Brain pericyte (primary cell): ENCODE data around the gene TMIGD2.
"Not testable (repeated sequence)": the region's sequence is repeated elsewhere in the genome, so short reads cannot be mapped to it uniquely, and the experiment has no call there.

Source experiments
- DNase-seq: peaks from one replicate; pipeline ENCODE4 v3.0.0-alpha.2; 2012; ENCODE audit warnings: low read depth, low spot score

The TMIGD2 gene

DNA sequence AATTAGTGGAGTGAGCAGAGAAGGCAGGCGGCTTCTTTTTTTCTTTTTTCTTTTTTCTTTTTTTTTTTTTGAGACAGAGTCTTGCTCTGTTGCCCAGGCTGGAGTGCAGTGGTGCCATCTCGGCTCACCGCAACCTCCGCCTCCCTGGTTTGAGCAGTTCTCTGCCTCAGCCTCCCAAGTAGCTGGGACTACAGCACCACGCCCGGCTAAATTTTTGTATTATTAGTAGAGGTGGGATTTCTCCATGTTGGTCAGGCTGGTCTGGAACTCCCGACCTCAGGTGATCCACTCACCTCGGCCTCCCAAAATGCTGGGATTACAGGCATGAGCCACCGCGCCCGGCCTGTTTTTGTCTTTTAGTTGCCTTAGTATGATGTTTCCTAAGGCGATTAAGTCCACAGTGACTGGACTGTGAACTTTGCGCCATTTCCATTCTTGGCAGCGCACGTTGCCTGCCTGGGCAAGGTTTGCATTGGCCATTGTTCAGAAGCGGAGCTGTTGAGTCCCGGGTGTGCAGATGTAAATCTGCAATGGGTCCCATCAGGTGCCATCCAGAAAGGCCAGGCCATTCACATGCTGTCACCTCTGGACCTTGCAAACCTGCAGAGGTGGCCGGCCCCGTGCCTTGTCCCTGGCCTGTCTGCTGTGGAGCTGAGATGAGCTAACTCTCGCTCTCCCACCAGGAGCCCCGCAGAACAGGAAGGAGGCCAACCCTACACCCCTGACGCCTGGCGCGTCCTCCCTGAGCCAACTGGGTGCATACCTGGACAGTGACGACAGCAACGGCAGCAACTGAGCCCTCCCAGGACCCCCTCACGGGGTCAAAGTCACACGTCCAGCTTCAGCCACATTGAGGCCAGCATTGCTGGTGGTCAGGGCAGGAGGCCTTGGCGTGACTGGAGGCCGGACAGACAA, 34.0 kb downstream of the TMIGD2 start:
- DNase-seq: no peak

DNA sequence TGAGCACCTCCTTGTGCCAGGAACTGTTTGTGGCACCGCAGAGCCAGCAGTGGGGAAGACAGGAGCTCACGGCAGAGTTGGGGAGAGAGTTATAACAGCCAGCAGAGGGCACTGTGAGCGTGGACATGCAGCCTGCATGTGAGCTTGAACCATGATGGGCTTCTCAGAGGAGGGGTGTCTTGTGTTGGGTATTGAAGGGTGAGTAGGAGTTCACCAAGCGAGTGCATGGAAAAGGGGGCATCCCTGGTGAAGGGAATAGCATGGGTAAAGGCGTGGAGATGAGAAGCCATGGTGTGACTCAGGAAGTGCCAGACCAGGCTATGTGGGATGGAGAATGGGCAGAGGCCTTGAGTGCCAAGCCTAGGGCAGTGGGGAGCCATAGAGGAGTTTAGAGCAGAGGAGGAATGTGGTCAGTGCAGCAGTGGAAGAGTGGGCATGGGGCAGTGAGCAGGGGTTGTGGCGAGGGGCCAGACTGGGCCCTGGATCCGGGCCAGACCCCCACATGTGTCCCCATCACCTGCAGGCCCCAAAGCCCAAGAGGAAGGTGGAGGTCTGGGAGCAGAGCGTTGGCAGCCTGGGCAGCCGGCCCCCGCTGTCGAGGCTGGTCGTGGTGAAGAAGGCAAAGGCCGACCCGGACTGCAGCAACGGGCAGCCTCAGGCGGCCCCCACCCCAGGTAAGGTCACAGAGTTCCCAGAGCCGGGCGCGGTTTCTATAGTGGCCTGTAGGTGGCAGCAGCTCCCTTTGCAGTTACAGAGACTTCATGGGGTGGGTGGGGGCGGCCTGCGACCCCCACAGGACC, 34.9 kb downstream of the TMIGD2 start:
- no peak for DNase-seq

DNA sequence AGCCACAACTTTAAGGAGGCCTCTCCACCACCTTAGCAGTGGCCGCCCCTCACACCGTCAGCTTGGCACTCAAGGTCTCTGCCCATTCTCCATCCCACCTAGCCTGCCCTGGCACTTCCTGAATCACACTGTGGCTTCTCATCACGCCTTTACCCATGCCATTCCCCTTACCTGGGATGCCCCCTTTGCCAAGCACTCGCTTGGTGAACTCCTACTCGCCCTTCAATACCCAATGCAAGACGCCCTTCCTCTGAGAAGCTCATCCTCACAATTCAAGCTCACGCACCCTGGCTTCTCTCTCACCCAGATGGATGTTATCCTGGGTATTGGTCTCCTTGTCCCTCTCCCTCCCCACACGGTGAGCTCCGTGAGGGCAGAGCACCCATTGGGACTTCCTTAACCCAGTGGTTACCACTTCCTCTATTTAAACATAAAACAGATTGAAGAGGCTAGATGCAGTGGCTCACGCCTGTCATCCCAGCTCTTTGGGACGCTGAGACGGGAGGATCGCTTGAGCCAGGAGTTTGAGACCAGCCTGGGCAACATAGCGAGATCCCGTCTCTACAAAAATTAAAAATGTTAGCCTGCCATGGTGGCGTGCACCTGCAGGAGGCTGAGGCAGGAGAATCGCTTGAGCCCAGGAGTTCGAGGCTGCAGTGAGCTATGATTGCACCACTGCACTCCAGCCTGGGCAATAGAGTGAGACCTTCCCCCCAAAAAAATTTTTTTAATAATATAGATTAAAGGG, 35.8 kb downstream of the TMIGD2 start:
- no peak for DNase-seq

DNA sequence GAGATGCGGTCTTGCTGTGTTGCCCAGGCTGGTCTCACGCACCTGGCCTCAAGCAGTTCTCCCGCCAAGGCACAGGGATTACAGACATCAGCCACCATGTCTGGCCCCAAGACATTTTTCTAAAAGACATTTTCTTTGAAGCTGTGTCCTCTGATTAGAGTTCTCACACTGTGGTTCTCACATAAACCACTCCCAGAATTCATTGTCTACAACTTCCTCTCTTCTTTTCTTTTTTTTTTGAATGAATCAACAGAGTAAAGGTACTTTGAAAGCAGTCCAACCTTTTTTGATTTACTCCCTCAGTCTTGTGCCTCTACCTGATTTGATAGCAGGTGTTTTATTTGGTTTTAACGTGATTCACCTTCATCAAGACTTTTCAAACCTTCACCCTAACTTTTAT, 37.4 kb downstream of the TMIGD2 start:
- no peak for DNase-seq

DNA sequence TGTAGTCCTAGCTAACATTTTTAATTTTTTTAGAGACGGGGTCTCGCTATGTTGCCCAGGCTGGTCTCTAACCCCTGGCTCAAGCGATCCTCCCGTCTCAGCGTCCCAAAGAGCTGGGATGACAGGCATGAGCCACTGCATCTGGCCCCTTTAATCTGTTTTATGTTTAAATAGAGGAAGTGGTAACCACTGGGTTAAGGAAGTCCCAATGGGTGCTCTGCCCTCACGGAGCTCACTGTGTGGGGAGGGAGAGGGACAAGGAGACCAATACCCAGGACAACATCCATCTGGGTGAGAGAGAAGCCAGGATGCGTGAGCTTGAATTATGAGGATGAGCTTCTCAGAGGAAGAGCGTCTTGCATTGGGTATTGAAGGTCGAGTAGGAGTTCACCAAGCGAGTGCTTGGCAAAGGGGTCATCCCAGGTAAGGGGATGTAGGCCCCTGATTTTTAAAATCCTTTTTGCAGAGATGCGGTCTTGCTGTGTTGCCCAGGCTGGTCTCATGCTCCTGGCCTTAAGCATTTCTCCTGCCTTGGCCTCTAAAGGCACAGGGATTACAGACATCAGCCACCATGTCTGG, 41.5 kb downstream of the TMIGD2 start:
- DNase-seq: no peak

DNA sequence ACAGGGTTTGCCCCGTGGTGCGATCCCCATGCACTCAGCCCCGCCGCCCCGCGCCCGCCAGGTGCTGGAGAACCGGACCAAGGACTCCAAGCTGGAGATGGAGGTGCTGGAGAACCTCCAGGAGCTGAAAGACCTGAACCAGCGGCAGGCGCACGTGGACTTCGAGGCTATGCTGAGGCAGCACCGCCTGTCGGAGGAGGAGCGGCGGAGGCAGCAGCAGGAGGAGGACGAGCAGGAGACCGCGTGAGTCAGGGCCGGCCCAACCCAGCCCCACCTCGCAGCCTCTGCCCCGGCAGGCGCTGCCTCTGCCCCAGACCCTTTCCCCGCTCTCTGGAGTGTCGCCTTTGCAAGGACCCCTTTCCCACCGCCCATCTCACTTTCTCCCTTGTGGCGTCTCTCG, 44.0 kb downstream of the TMIGD2 start:
- DNase-seq: no peak

DNA sequence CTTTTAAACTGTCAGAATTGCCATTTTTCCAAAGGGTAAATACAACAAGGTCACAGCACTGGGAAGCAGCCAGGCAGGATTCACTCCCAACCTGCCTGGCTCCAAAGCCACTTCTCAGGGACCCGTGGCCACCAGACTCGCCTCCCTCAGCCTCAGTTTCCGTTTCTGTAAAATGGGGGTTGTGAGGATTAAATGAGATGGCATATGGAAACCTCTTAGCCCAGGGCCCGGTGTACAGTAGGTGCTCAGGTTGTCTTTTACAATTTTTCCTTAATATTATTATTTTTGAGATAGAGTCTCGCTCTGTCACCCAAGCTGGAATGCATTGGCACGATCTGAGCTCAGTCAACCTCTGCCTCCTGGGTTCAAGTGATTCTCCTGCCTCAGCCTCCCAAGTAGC, 45.2 kb downstream of the TMIGD2 start:
- DNase-seq: no peak

DNA sequence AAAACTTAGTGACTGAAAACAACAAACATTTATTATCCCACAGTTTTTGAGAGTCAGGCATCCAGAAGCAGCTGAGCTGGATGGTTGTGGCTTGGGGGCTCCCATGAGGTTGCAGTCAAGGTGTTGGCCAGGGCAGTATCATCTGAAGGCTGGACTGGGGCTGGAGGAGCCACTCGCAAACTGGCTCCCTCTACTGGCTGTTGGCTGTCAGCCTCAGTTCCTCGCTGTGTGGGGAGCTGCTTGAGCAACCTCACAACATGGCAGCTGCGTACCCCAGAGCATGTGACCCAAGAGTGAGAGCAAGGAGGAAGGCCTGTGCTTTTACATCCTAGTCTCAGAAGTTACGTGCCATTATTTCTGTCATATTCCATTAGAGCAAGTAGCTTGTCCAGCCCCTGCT, 45.6 kb downstream of the TMIGD2 start:
- DNase-seq: no peak

DNA sequence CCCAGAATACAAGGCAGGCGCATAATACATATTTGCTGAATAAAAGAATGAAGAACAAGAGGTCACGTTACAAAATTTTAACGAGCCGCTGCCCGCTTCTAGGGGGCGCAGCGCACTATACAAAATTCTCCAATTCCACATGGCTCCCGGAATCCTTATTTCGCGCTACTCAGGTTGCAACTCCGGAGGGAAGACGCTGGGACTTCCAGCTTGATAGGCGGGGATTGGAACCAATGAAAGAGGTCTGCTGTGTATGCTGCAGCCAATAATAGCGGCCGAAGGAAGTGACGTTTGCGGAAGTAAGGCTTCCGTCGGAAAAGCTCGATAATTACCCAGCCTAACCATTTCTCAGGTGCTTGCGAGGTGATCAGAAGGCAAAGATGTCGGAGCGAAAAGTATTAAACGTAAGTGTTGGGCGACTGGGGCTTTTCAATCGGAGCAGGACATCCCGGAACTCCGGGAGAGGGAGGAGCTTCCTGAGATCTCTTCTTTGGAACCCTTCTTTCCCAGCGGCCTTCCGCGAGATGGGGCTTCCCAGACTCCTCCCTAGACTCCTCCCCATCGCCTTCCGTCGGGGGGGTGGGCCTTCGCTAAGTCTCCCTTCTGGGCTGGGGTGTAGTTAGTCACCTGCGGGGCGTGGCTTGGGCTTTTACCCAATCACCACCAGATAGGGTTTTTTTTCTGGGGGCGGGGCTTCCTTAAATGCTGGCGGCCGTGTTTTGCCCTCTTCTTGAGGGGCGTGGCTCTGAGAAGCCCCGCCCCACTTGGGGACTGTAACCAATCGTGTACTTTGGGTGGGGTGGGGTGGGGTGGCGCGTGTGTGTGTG, 55.2 kb downstream of the TMIGD2 start, which contains the start of gene YJU2:
YJU2 (plus strand) TSS at position 314 of the 827 bp plus-strand sequence; CDS start at position 381, 67 bp downstream.
- peak; percentile 96 for DNase-seq

DNA sequence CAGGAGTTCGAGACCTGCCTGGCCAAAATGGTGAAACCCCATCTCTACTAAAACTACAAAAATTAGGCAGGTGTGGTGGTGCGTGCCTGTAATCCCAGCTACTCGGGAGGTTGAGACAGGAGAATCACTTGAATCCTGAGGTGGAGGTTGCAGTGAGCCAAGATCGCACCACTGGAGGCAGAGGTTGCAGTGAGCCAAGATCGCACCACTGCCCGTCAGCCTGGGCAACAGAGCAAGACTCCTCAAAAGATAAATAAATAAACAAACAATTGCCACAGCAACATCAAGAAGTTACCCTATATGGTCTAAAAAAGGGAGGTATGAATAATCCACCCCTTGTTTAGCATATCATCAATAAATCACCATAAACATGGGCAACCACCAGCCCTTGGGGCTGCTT, 56.3 kb downstream of the TMIGD2 start:
- not testable (repeated sequence) for DNase-seq
